Measurements from ENCODE around the gene SAP25. TPM values are rescaled to one million over a fixed set of nuclear protein-coding genes. Genes with fewer than 3 reads are reported as not detected.
"Not testable (repeated sequence)": the region's sequence is repeated elsewhere in the genome, so short reads cannot be mapped to it uniquely, and the experiment has no call there.

SAP25 gene
- total and polyA plus RNA-seq, 2 of the 8 experiments (the other 6 are each of a cell fraction or from before 2014, with no cell fraction given), result 3.6 to 5.8 TPM

DNA sequence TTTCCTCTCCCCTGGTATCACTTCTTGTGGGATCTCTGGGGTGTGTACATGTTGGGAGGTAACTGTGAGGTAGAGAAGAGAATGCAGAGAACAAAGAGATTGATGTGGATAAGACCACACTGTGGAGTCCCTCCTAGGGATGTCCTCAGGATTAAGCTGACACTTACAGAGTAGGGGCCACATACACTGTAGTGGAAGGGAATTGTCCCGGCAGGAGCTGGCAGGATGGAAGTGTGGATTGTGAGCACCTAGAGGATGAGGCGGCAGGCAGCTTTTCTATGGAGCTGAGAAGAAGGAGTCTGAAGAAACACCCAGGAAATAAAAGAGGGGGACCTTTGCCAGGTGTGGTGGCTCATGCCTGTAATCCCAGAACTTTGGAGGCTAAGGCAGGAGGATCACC lies 21.2 kb downstream of the SAP25 start (continued):
- TF ChIP-seq, protein P1, sequence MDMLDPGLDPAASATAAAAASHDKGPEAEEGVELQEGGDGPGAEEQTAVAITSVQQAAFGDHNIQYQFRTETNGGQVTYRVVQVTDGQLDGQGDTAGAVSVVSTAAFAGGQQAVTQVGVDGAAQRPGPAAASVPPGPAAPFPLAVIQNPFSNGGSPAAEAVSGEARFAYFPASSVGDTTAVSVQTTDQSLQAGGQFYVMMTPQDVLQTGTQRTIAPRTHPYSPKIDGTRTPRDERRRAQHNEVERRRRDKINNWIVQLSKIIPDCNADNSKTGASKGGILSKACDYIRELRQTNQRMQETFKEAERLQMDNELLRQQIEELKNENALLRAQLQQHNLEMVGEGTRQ (IDR thresholded peaks at IDR 0.05; ENCODE audit: low read length), result no peak
- TF ChIP-seq TAF7 (optimal IDR thresholded peaks at IDR 0.05; ENCODE audit: borderline replicate concordance, low read depth, low read length), result no peak
- TF ChIP-seq RNF2 (IDR thresholded peaks at IDR 0.05; ENCODE audit: borderline replicate concordance, low read depth, low read length, missing control alignments, poor library complexity, severe bottlenecking), result no peak
- no peak for TF ChIP-seq YY1 (IDR thresholded peaks at IDR 0.05; ENCODE audit: low read depth, low read length)
- TF ChIP-seq ZNF274 (IDR thresholded peaks at IDR 0.05; ENCODE audit: borderline replicate concordance, extremely low read depth, low read length), result no peak
- no peak for TF ChIP-seq EGR1 (IDR thresholded peaks at IDR 0.05; ENCODE audit: borderline replicate concordance, low read depth, low read length)
- TF ChIP-seq SP1 (IDR thresholded peaks at IDR 0.05; ENCODE audit: low read depth, low read length), result no peak

DNA sequence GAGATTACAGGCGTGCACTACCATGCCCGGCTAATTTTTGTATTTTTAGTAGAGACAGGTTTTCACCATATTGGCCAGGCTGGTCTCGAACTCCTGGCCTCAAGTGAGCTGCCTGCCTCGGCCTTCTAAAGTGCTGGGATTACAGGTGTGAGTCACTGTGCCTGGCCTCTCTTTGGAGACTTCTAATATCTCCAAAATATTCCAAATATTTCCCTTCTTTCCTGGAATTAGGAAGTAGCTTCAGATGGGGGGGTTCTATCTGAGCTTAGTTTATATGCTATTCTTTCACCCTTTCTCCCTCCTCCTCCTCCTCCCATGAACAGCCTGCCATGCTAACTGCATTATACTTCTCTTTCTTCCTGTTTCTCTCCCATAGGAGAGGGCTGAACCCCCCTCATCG lies 25.3 kb downstream of the SAP25 start:
- not testable (repeated sequence) for H2BK20ac ChIP-seq (ENCODE audit: low read length); H2AK5ac ChIP-seq (ENCODE audit: low read depth, low read length); H3K4ac ChIP-seq (replicated peaks; ENCODE audit: insufficient read length, low read depth, low read length); H3K79me1 ChIP-seq (ENCODE audit: low read depth, low read length); H4K20me1 ChIP-seq (replicated peaks in 1 of 2; ENCODE audit: control insufficient read depth in 1 of 2, insufficient read depth in 2 of 2, low read length in 2 of 2); H3K4me2 ChIP-seq (ENCODE audit: insufficient read depth in 1 of 2, low read depth in 2 of 2, low read length in 2 of 2); H3K27ac ChIP-seq (ENCODE audit: low read depth, low read length); H3K14ac ChIP-seq (ENCODE audit: insufficient read length); FAIRE-seq; H2BK120ac ChIP-seq (replicated peaks; ENCODE audit: low read depth, low read length); H3K9me3 ChIP-seq (ENCODE audit: insufficient read depth in 2 of 2, low read depth in 1 of 2, low read length in 1 of 2); H3K9ac ChIP-seq (replicated peaks in 1 of 4; ENCODE audit: extremely low read depth in 1 of 4, low read depth in 3 of 4, low read length in 3 of 4); DNase-seq (ENCODE audit: low read depth in 1 of 2, low spot score in 2 of 2); H3K56ac ChIP-seq (replicated peaks; ENCODE audit: insufficient read length, low read depth, low read length); H4K91ac ChIP-seq (replicated peaks; ENCODE audit: insufficient read length, low read length); H2BK5ac ChIP-seq (ENCODE audit: low read depth, low read length); H4K5ac ChIP-seq (ENCODE audit: insufficient read length, low read depth, low read length); H3K23ac ChIP-seq (ENCODE audit: insufficient read length); H3K4me3 ChIP-seq (ENCODE audit: extremely low read depth in 1 of 4, insufficient read depth in 2 of 4, low read depth in 3 of 4, low read length in 4 of 4); H3K27me3 ChIP-seq (replicated peaks in 1 of 4; ENCODE audit: control insufficient read depth in 3 of 4, extremely low read depth in 1 of 4, insufficient read depth in 3 of 4, low read length in 3 of 4); H4K8ac ChIP-seq (ENCODE audit: extremely low read depth, insufficient read depth, low read length); H3K23me2 ChIP-seq (ENCODE audit: low read depth, low read length); H3K18ac ChIP-seq (ENCODE audit: extremely low read depth, low read length); H2BK15ac ChIP-seq (ENCODE audit: low read length); H2BK12ac ChIP-seq (ENCODE audit: low read depth, low read length); H2AFZ ChIP-seq (ENCODE audit: low read length)
- CTCF ChIA-PET (ENCODE audit: partially characterized antibody), result interaction anchor here (0.8 to 26.5 kb wide), 7 partner anchors 10 to 79 kb away, joined by 3 to 341 read pairs (median 7); partner anchors contain the start of genes AGFG2 and NYAP1
- Histone ChIP-seq H3K79me2 (ENCODE audit: control insufficient read depth in 1 of 2, insufficient read depth in 2 of 2, low read length in 2 of 2) (peaks cover 0 to 34% of the 10 kb centered on the region in 2 experiments; a peak in 3 of 4 replicates), H3K4me1 (replicated peaks in 1 of 4; ENCODE audit: control insufficient read depth in 3 of 4, insufficient read depth in 4 of 4, low read length in 3 of 4) (peaks cover 5 to 32% (median 17%) of the 10 kb centered on the region in 4 experiments; a peak in 6 of 7 replicates), H3K36me3 (ENCODE audit: control insufficient read depth in 2 of 4, insufficient read depth in 4 of 4, low read length in 3 of 4) (peaks cover 2 to 16% (median 5%) of the 10 kb centered on the region in 4 experiments; a peak in 5 of 8 replicates)
- WGBS, 2 experiments (ENCODE audit: extremely low coverage in 1 of 2, insufficient coverage in 1 of 2, insufficient read length in 1 of 2, insufficient replicate concordance in 2 of 2, low coverage in 1 of 2, low lambda C conversion rate in 2 of 2, missing lambda C conversion rate in 1 of 2), result 86% methylated on average over 5 of the region's 5 CpGs; no CpG with 5 or more reads in 1 of the 2 experiments
- POLR2A ChIA-PET (ENCODE audit: partially characterized antibody), result interaction anchor here (1.0 to 2.9 kb wide), 3 partner anchors 9 to 15 kb away, joined by 3 to 12 read pairs (median 10); partner anchors contain the start of gene AGFG2
